MM.1S (cell line): ENCODE measurements around the gene OLFM3.
A peak's percentile ranks its signal among the peaks of the same experiment; 100 is the strongest.

Experiments used
- DNase-seq: peaks from one replicate; pipeline ENCODE4 v3.0.0-alpha.2; 2015
- H2AFZ ChIP-seq: fragments of 300-600 bp; sonication (generic); 2 replicates; pipeline ENCODE4 v1.6.0; 2016; ENCODE audit warnings: antibody characterized with exemption, low read length
- H3F3A ChIP-seq: fragments of 300-600 bp; sonication (generic); 2 replicates; pipeline ENCODE4 v1.6.1; 2016; ENCODE audit warnings: mild to moderate bottlenecking, antibody characterized with exemption, low read length, moderate library complexity, mixed read lengths; ENCODE audit not compliant: insufficient read depth
- H3K27ac ChIP-seq: fragments of 300-600 bp; sonication (generic); 2 replicates; pipeline ENCODE4 v1.5.1; 2016; ENCODE audit warnings: mild to moderate bottlenecking, low read length
- H3K27me3 ChIP-seq: fragments of 300-600 bp; sonication (generic); replicated peaks from 2 replicates; pipeline ENCODE4 v1.6.0; 2016; ENCODE audit warnings: low read length; ENCODE audit not compliant: insufficient read depth
- H3K36me3 ChIP-seq: fragments of 300-600 bp; sonication (generic); replicated peaks from 2 replicates; pipeline ENCODE4 v1.6.1; 2016; ENCODE audit warnings: mild to moderate bottlenecking, low read length, mixed read lengths; ENCODE audit not compliant: insufficient read depth
- H3K4me1 ChIP-seq: fragments of 300-600 bp; sonication (generic); 2 replicates; pipeline ENCODE4 v1.6.1; 2016; ENCODE audit warnings: low read length, mixed read lengths
- H3K4me2 ChIP-seq: fragments of 300-600 bp; sonication (generic); 2 replicates; pipeline ENCODE4 v1.6.0; 2016; ENCODE audit warnings: low read depth, low read length
- H3K4me3 ChIP-seq: fragments of 300-600 bp; sonication (generic); 2 replicates; pipeline ENCODE4 v1.5.1; 2016; ENCODE audit warnings: low read length, mixed read lengths
- H3K79me2 ChIP-seq: fragments of 300-600 bp; sonication (generic); 2 replicates; pipeline ENCODE4 v1.6.1; 2016; ENCODE audit warnings: mixed run types, low read length, mixed read lengths
- H3K9ac ChIP-seq: fragments of 300-600 bp; sonication (generic); 2 replicates; pipeline ENCODE4 v1.6.1; 2016; ENCODE audit warnings: low read length, mixed read lengths
- H3K9me2 ChIP-seq: fragments of 300-600 bp; sonication (generic); replicated peaks from 2 replicates; pipeline ENCODE4 v1.6.1; 2016; ENCODE audit warnings: mild to moderate bottlenecking, low read length, mixed read lengths; ENCODE audit not compliant: insufficient read depth
- H3K9me3 ChIP-seq: fragments of 300-600 bp; sonication (generic); replicated peaks from 2 replicates; pipeline ENCODE4 v1.6.1; 2016; ENCODE audit warnings: mild to moderate bottlenecking, low read length, mixed read lengths; ENCODE audit not compliant: insufficient read depth
- H4K20me1 ChIP-seq: fragments of 300-600 bp; sonication (generic); 2 replicates; pipeline ENCODE4 v1.6.1; 2016; ENCODE audit warnings: mild to moderate bottlenecking, low read length, moderate library complexity, mixed read lengths; ENCODE audit not compliant: insufficient read depth
- CTCF ChIP-seq: fragments of 300-600 bp; sonication (generic); IDR thresholded peaks from 2 replicates; pipeline ENCODE4 v1.5.1; 2016; ENCODE audit warnings: antibody characterized with exemption, low read length, mixed read lengths
- EZH2 ChIP-seq: fragments of 300-600 bp; sonication (generic); optimal IDR thresholded peaks from 2 replicates; pipeline ENCODE3; 2017; ENCODE audit warnings: low read depth, mild to moderate bottlenecking, antibody characterized with exemption, low read length, mixed read lengths
- EZH2phosphoT487 ChIP-seq: fragments of 300-600 bp; sonication (generic); IDR thresholded peaks from 2 replicates; pipeline ENCODE4 v1.6.1; 2018; ENCODE audit warnings: antibody characterized with exemption, low read length

OLFM3 gene

GRCh38 chr1:101995984-101996745 lies 561 bp downstream of the OLFM3 start:
- Histone ChIP-seq H3K4me1 (no peaks in the 10 kb centered on the region), H4K20me1 (no peaks in the 10 kb centered on the region), H3K27me3 (no peaks in the 10 kb centered on the region), H3K9me3 (no peaks in the 10 kb centered on the region), H3K9ac (no peak overlapping the region), H3K27ac (no peak overlapping the region), H3F3A (no peaks in the 10 kb centered on the region), H3K4me2 (no peak overlapping the region), H2AFZ (no peak overlapping the region), H3K36me3 (no peaks in the 10 kb centered on the region), H3K9me2 (no peaks in the 10 kb centered on the region), H3K79me2 (no peaks in the 10 kb centered on the region), H3K4me3 (no peak overlapping the region)
- DNase-seq: no peak
- TF ChIP-seq CTCF (no peak), EZH2phosphoT487 (no peak), EZH2 (no peak)

GRCh38 chr1:101993710-101994109 lies 3.0 kb downstream of the OLFM3 start:
- no peak overlapping the region for H3K4me3 ChIP-seq
- no peaks in the 10 kb centered on the region for H3K27me3 ChIP-seq
- no peak overlapping the region for H2AFZ ChIP-seq
- no peak overlapping the region for H3K9ac ChIP-seq
- no peaks in the 10 kb centered on the region for H3K9me2 ChIP-seq
- no peaks in the 10 kb centered on the region for H3K9me3 ChIP-seq
- TF ChIP-seq CTCF (no peak), EZH2phosphoT487 (no peak), EZH2 (no peak)
- no peaks in the 10 kb centered on the region for H4K20me1 ChIP-seq
- H3K4me2 ChIP-seq: no peak overlapping the region
- H3K79me2 ChIP-seq: no peaks in the 10 kb centered on the region
- H3K4me1 ChIP-seq: no peaks in the 10 kb centered on the region
- H3F3A ChIP-seq: no peaks in the 10 kb centered on the region
- H3K27ac ChIP-seq: no peak overlapping the region
- DNase-seq: peak; percentile 9
- no peaks in the 10 kb centered on the region for H3K36me3 ChIP-seq

GRCh38 chr1:101992821-101993575 lies 3.7 kb downstream of the OLFM3 start:
- H3K4me3 ChIP-seq: no peak overlapping the region
- no peaks in the 10 kb centered on the region for H3K9me2 ChIP-seq
- H3K9me3 ChIP-seq: no peaks in the 10 kb centered on the region
- H3K4me1 ChIP-seq: no peaks in the 10 kb centered on the region
- TF ChIP-seq CTCF: no peak
- TF ChIP-seq EZH2phosphoT487: no peak
- TF ChIP-seq EZH2: no peak
- no peak overlapping the region for H3K4me2 ChIP-seq
- no peak for DNase-seq
- no peaks in the 10 kb centered on the region for H4K20me1 ChIP-seq
- H3K9ac ChIP-seq: no peak overlapping the region
- H3K36me3 ChIP-seq: no peaks in the 10 kb centered on the region
- H3K27me3 ChIP-seq: no peaks in the 10 kb centered on the region
- no peaks in the 10 kb centered on the region for H3K79me2 ChIP-seq
- H2AFZ ChIP-seq: no peak overlapping the region
- H3F3A ChIP-seq: no peaks in the 10 kb centered on the region
- no peak overlapping the region for H3K27ac ChIP-seq
